IMR-90 (cell line): ENCODE results near the gene POLR1D. TPM values are rescaled to one million over a fixed set of nuclear protein-coding genes. Genes with fewer than 3 reads are reported as not detected.

Source experiments
- ATAC-seq: fragments of 200-7000 bp; cut with Tn5 transposase; 2 replicates; pipeline ENCODE4 v1.9.1; 2020; ENCODE audit warnings: low read depth, mild to moderate bottlenecking, moderate library complexity
- BruUV-seq: library from RNA; stranded (reverse); fragments of 400-500 nt; replicated peaks from 2 replicates; lab custom pipeline; 2021; lab: Mats Ljungman, UMichigan
- CTCF ChIA-PET: fragments of 300-600 bp; formaldehyde crosslinking; extraction: SDS; loops from one replicate; lab custom pipeline; 2021; ENCODE audit warnings: antibody characterized with exemption; lab: Yijun Ruan, JAX
- POLR2A ChIA-PET: fragments of 300-600 bp; sonication (Branson Sonifier 250); formaldehyde crosslinking; loops from one replicate; lab custom pipeline; 2022; ENCODE audit warnings: antibody characterized with exemption; ENCODE audit not compliant: unreplicated experiment; lab: Charles Lee
- DNase-seq: peaks from one replicate; pipeline ENCODE4 v3.0.0; 2013
- H2AFZ ChIP-seq: replicated peaks from 2 replicates; pipeline ENCODE3; 2013; ENCODE audit warnings: low read length, mild to moderate bottlenecking; ENCODE audit not compliant: poor library complexity
- H2AK5ac ChIP-seq: 2 replicates; pipeline ENCODE4 v1.6.1; 2013; ENCODE audit warnings: low read depth, low read length, inconsistent platforms
- H2AK9ac ChIP-seq: replicated peaks from 2 replicates; pipeline ENCODE3; 2013; ENCODE audit warnings: mild to moderate bottlenecking, low read depth, low read length, moderate library complexity; ENCODE audit not compliant: poor library complexity
- H2BK120ac ChIP-seq: 2 replicates; pipeline ENCODE4 v1.6.1; 2013; ENCODE audit warnings: low read depth, low read length, inconsistent platforms
- H2BK15ac ChIP-seq: 3 replicates; pipeline ENCODE4 v1.6.1; 2013; ENCODE audit warnings: low read depth, low read length, inconsistent platforms
- H2BK20ac ChIP-seq: 2 replicates; pipeline ENCODE4 v1.6.1; 2013; ENCODE audit warnings: low read depth, mild to moderate bottlenecking, inconsistent platforms, low read length, moderate library complexity
- H2BK5ac ChIP-seq: 2 replicates; pipeline ENCODE4 v1.6.1; 2013; ENCODE audit warnings: mild to moderate bottlenecking, low read depth, low read length, inconsistent platforms; ENCODE audit not compliant: poor library complexity, severe bottlenecking
- H3K14ac ChIP-seq: replicated peaks from 2 replicates; pipeline ENCODE4 v1.6.1; 2013; ENCODE audit warnings: low read depth, low read length, inconsistent platforms
- H3K18ac ChIP-seq: 2 replicates; pipeline ENCODE4 v1.6.1; 2013; ENCODE audit warnings: low read depth, low read length, control low read depth
- H3K23ac ChIP-seq: 2 replicates; pipeline ENCODE4 v1.6.1; 2013; ENCODE audit warnings: low read depth, low read length, inconsistent platforms
- H3K27ac ChIP-seq: 2 replicates; pipeline ENCODE4 v1.5.1; 2013; ENCODE audit warnings: mild to moderate bottlenecking, control low read depth, low read length; ENCODE audit not compliant: insufficient read depth
- H3K27me3 ChIP-seq: 2 replicates; pipeline ENCODE4 v1.6.1; 2013; ENCODE audit warnings: low read length; ENCODE audit not compliant: control insufficient read depth, insufficient read depth
- H3K36me3 ChIP-seq: 2 replicates; pipeline ENCODE4 v1.6.1; 2013; ENCODE audit warnings: low read length, mixed read lengths; ENCODE audit not compliant: control insufficient read depth, insufficient read depth
- H3K4ac ChIP-seq: 2 replicates; pipeline ENCODE4 v1.6.1; 2013; ENCODE audit warnings: low read depth, low read length, inconsistent platforms
- H3K4me1 ChIP-seq: 2 replicates; pipeline ENCODE4 v1.6.1; 2013; ENCODE audit warnings: low read length, mixed read lengths; ENCODE audit not compliant: control insufficient read depth, insufficient read depth
- H3K4me2 ChIP-seq: 2 replicates; pipeline ENCODE4 v1.6.1; 2013; ENCODE audit warnings: low read depth, mild to moderate bottlenecking, control low read depth, low read length, moderate library complexity
- H3K4me3 ChIP-seq: 2 replicates; pipeline ENCODE4 v1.5.1; 2013; ENCODE audit warnings: low read depth, mild to moderate bottlenecking, control low read depth, low read length, moderate library complexity; ENCODE audit not compliant: insufficient read depth
- H3K56ac ChIP-seq: 2 replicates; pipeline ENCODE4 v1.6.1; 2013; ENCODE audit warnings: low read length, inconsistent platforms; ENCODE audit not compliant: insufficient read depth; ENCODE audit errors: extremely low read depth
- H3K79me1 ChIP-seq, 2 experiments: 2 replicates each; pipeline ENCODE4 v1.6.1; 2013; ENCODE audit warnings: low read length in 2 of 2, inconsistent platforms in 1 of 2, low read depth in 1 of 2
- H3K9ac ChIP-seq: 2 replicates; pipeline ENCODE4 v1.6.1; 2013; ENCODE audit warnings: low read depth, low read length, control low read depth
- H3K9me1 ChIP-seq: 2 replicates; pipeline ENCODE4 v1.6.1; 2013; ENCODE audit warnings: low read length, inconsistent platforms; ENCODE audit not compliant: insufficient read depth
- H3K9me3 ChIP-seq: 2 replicates; pipeline ENCODE4 v1.6.1; 2013; ENCODE audit warnings: low read length; ENCODE audit not compliant: control insufficient read depth, insufficient read depth
- H4K20me1 ChIP-seq: 2 replicates; pipeline ENCODE4 v1.6.1; 2013; ENCODE audit warnings: low read length, inconsistent platforms; ENCODE audit not compliant: insufficient read depth
- H4K5ac ChIP-seq: 2 replicates; pipeline ENCODE4 v1.6.1; 2013; ENCODE audit warnings: mild to moderate bottlenecking, low read depth, low read length, control low read depth
- H4K8ac ChIP-seq, 2 experiments: 2 replicates each; pipeline ENCODE4 v1.6.1; 2013; ENCODE audit warnings: low read depth in 2 of 2, low read length in 2 of 2, control low read depth in 1 of 2, inconsistent platforms in 1 of 2
- H4K91ac ChIP-seq: 2 replicates; pipeline ENCODE4 v1.6.1; 2013; ENCODE audit warnings: low read depth, low read length, inconsistent platforms; ENCODE audit not compliant: insufficient read depth
- BHLHE40 ChIP-seq: fragments of 150-350 bp; IDR thresholded peaks from 2 replicates; pipeline ENCODE4 v1.6.1; 2016; ENCODE audit warnings: mild to moderate bottlenecking, low read depth, low read length
- CEBPB ChIP-seq: IDR thresholded peaks from 2 replicates; pipeline ENCODE4 v1.6.1; 2012; ENCODE audit warnings: low read depth, low read length, improper control_type of control experiment
- CHD1 ChIP-seq: IDR thresholded peaks from 2 replicates; pipeline ENCODE4 v1.6.1; 2012; ENCODE audit warnings: low read depth, low read length, improper control_type of control experiment
- ELK1 ChIP-seq: fragments of 150-350 bp; IDR thresholded peaks from 2 replicates; pipeline ENCODE4 v1.6.1; 2016; ENCODE audit warnings: low read depth, mild to moderate bottlenecking, low read length, moderate library complexity, borderline replicate concordance
- FOS ChIP-seq: fragments of 150-350 bp; IDR thresholded peaks from 2 replicates; pipeline ENCODE4 v1.6.1; 2016; ENCODE audit warnings: low read depth, low read length
- MAZ ChIP-seq: IDR thresholded peaks from 2 replicates; pipeline ENCODE4 v1.6.1; 2012; ENCODE audit warnings: low read depth, mild to moderate bottlenecking, low read length, improper control_type of control experiment, moderate library complexity, borderline replicate concordance
- MXI1 ChIP-seq: IDR thresholded peaks from 2 replicates; pipeline ENCODE4 v1.6.1; 2012; ENCODE audit warnings: low read depth, mild to moderate bottlenecking, low read length, moderate library complexity, borderline replicate concordance
- NFE2L2 ChIP-seq: fragments of 150-350 bp; IDR thresholded peaks from 2 replicates; pipeline ENCODE4 v1.6.1; 2016; ENCODE audit warnings: low read depth, mild to moderate bottlenecking, low read length
- POLR2A ChIP-seq: IDR thresholded peaks from 2 replicates; pipeline ENCODE4 v1.6.1; 2012; ENCODE audit warnings: mild to moderate bottlenecking, low read depth, low read length
- RAD21 ChIP-seq: IDR thresholded peaks from 2 replicates; pipeline ENCODE4 v1.6.1; 2012; ENCODE audit warnings: low read length, improper control_type of control experiment
- RCOR1 ChIP-seq: IDR thresholded peaks from 2 replicates; pipeline ENCODE4 v1.6.1; 2012; ENCODE audit warnings: mild to moderate bottlenecking, low read length, improper control_type of control experiment; ENCODE audit not compliant: insufficient replicate concordance
- RFX5 ChIP-seq: IDR thresholded peaks from 2 replicates; pipeline ENCODE4 v1.8.0; 2012; ENCODE audit warnings: low read depth, mild to moderate bottlenecking, low read length, moderate library complexity
- SMC3 ChIP-seq: fragments of 150-350 bp; IDR thresholded peaks from 2 replicates; pipeline ENCODE4 v1.6.1; 2016; ENCODE audit warnings: low read depth, mild to moderate bottlenecking, antibody characterized with exemption, low read length, moderate library complexity
- WGBS, 2 experiments: methylation state at CpG; one replicate each; pipeline versions ENCODE4 v1.1.5 to v1.1.7; 2013; ENCODE audit warnings: missing lambda C conversion rate in 2 of 2; ENCODE audit not compliant: insufficient read length in 1 of 2; ENCODE audit errors: extremely low coverage in 2 of 2; 5-methylcytosine and 5-hydroxymethylcytosine counted together
- dilution Hi-C: fragments of 300-500 bp; cut with HindIII; formaldehyde crosslinking; loops from one replicate; pipeline ENCODE4 v1.14.3; 2018; ENCODE audit warnings: low sequenced_read_pairs; ENCODE audit not compliant: unreplicated experiment
- in situ Hi-C: fragments of 300-500 bp; cut with MboI; formaldehyde crosslinking; loops from 3 replicates; pipeline ENCODE4 v1.14.3; 2019; ENCODE audit warnings: low sequenced_read_pairs, inconsistent platforms, mixed read lengths
- intact Hi-C: fragments of 100-400 bp; cut with micrococcal nuclease; formaldehyde crosslinking; loops from 2 replicates; pipeline ENCODE4 v1.10.0; 2022
- polyA plus RNA-seq, 3 experiments: library from polyadenylated mRNA; depleted of rRNA; stranded (reverse); fragments of >200 nt; gene quantifications; 2 replicates each; pipeline ENCODE4 v1.2.3, GENCODE V29; 2012; ENCODE audit warnings: low replicate concordance in 1 of 3
- total RNA-seq: library from RNA; depleted of rRNA; stranded (reverse); fragments of >200 nt; gene quantifications from 2 replicates; pipeline ENCODE4 v1.2.3, GENCODE V29; 2012
- TF ChIP-seq, protein P1 (sequence below): fragments of 150-350 bp; IDR thresholded peaks from 2 replicates; pipeline ENCODE4 v1.6.1; 2017; ENCODE audit warnings: mild to moderate bottlenecking, antibody characterized with exemption, low read length, low read depth
- TF ChIP-seq, protein P2 (sequence below): conservative IDR thresholded peaks from 2 replicates; pipeline ENCODE4 v1.5.1; 2012; ENCODE audit warnings: mild to moderate bottlenecking, low read depth, low read length, improper control_type of control experiment

The POLR1D gene
- total and polyA plus RNA-seq, 2 of the 4 experiments (the other 2 are of a cell fraction) = 65.4 to 110 TPM

DNA sequence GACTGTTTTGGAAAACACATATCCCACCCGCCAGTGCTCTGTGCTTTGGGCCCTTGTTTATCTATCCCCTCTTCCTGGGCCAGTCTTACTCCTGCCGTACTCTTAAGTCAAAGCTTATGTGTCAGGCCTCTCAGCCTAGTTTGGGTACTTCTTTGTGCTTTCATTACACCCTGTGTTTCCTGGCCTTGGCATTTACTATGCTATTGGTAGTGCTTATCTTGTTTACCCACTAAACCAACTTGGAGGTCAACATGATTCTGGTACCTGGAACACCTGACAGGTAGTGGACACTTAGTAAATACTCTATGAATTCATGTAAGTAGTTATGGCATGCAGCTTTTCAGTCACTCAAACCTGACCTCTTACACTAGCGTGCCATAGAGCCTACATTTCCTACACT is 2.4 kb downstream of the POLR1D start:
- Histone ChIP-seq H2BK20ac (no peak overlapping the region), H4K5ac (no peak overlapping the region), H3K27ac (no peak overlapping the region), H4K91ac (no peak overlapping the region), H3K36me3 (peaks cover 7% of the 10 kb centered on the region; the same call in 1 of the 2 replicates), H3K23ac (no peak overlapping the region), H3K9me3 (no peaks in the 10 kb centered on the region), H3K9me1 (peaks cover 10% of the 10 kb centered on the region; the same call in 1 of the 2 replicates), H2AK9ac (no peak overlapping the region), H3K27me3 (no peaks in the 10 kb centered on the region), H3K4ac (no peak overlapping the region), H4K20me1 (peaks cover 12% of the 10 kb centered on the region; the same call in 1 of the 2 replicates), H4K8ac (no peak overlapping the region), H2BK5ac (no peak overlapping the region), H3K4me2 (no peak overlapping the region), H2BK120ac (no peak overlapping the region), H3K18ac (no peak overlapping the region), H2AFZ (no peak overlapping the region), H2BK15ac (no peak overlapping the region), H3K4me3 (no peak overlapping the region), H3K14ac (no peak overlapping the region), H3K79me1 (peaks cover 48 to 69% of the 10 kb centered on the region in 2 experiments), H2AK5ac (no peak overlapping the region), H3K9ac (no peak overlapping the region), H3K4me1 (no peaks in the 10 kb centered on the region), H3K56ac (no peak overlapping the region)
- DNase-seq (no peak), ATAC-seq (no peak)
- CTCF ChIA-PET = no interaction called here
- in situ Hi-C loops = loop anchor here (25.0 kb wide), 1 partner anchor 637 kb away; no protein-coding TSS in a partner anchor
- dilution Hi-C loops = no loop called here
- BruUV-seq = no TSS peak
- TF ChIP-seq, protein P1, sequence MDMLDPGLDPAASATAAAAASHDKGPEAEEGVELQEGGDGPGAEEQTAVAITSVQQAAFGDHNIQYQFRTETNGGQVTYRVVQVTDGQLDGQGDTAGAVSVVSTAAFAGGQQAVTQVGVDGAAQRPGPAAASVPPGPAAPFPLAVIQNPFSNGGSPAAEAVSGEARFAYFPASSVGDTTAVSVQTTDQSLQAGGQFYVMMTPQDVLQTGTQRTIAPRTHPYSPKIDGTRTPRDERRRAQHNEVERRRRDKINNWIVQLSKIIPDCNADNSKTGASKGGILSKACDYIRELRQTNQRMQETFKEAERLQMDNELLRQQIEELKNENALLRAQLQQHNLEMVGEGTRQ = no peak
- TF ChIP-seq NFE2L2 (no peak), CEBPB (no peak), CHD1 (no peak), MXI1 (no peak), SMC3 (no peak), BHLHE40 (no peak), RFX5 (no peak), RAD21 (no peak), ELK1 (no peak), FOS (no peak), MAZ (no peak), RCOR1 (no peak), POLR2A (no peak)
- TF ChIP-seq, protein P2, sequence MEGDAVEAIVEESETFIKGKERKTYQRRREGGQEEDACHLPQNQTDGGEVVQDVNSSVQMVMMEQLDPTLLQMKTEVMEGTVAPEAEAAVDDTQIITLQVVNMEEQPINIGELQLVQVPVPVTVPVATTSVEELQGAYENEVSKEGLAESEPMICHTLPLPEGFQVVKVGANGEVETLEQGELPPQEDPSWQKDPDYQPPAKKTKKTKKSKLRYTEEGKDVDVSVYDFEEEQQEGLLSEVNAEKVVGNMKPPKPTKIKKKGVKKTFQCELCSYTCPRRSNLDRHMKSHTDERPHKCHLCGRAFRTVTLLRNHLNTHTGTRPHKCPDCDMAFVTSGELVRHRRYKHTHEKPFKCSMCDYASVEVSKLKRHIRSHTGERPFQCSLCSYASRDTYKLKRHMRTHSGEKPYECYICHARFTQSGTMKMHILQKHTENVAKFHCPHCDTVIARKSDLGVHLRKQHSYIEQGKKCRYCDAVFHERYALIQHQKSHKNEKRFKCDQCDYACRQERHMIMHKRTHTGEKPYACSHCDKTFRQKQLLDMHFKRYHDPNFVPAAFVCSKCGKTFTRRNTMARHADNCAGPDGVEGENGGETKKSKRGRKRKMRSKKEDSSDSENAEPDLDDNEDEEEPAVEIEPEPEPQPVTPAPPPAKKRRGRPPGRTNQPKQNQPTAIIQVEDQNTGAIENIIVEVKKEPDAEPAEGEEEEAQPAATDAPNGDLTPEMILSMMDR = no peak
- WGBS, 2 experiments = no CpG with 5 or more reads among the region's 3 CpGs
- POLR2A ChIA-PET = no interaction called here
- intact Hi-C loops = loop anchor here (10.0 kb wide), 1 partner anchor 249 kb away; no protein-coding TSS in a partner anchor
